Thyroid gland (tissue), 4 donors: ENCODE measurements around the gene MRGPRG. TPM values are rescaled to one million over a fixed set of nuclear protein-coding genes. Genes with fewer than 3 reads are reported as not detected.

Experiments
- DNase-seq, 2 donors: peaks; one replicate each; pipeline ENCODE4 v3.0.0-alpha.2; 2019
- H3K27ac ChIP-seq, 3 donors: fragments of 200-600 bp; sonication (generic); 1 replicate in 2 of 3; 2 replicates in 1 of 3; pipeline ENCODE4 v1.5.1; 2016 to 2019; ENCODE audit warnings: mild to moderate bottlenecking in 1 of 3, moderate library complexity in 1 of 3
- H3K27me3 ChIP-seq: fragments of 200-600 bp; sonication (generic); one replicate; pipeline ENCODE4 v1.5.1; 2019
- H3K36me3 ChIP-seq, 2 donors: fragments of 200-600 bp; sonication (generic); one replicate each; pipeline ENCODE4 v1.5.1; 2016 to 2019
- H3K4me1 ChIP-seq, 2 donors: fragments of 200-600 bp; sonication (generic); one replicate each; pipeline ENCODE4 v1.5.1; 2017 to 2019
- H3K4me3 ChIP-seq, 3 donors: fragments of 200-600 bp; sonication (generic); replicated peaks in 1 of 3; 1 replicate in 2 of 3; 2 replicates in 1 of 3; pipeline ENCODE4 v1.5.1; 2016; ENCODE audit warnings: mild to moderate bottlenecking in 1 of 3
- H3K9me3 ChIP-seq: fragments of 200-600 bp; sonication (generic); one replicate; pipeline ENCODE4 v1.5.1; 2017
- CTCF ChIP-seq, 6 experiments: fragments of 200-600 bp in 3 of 6; fragments of 450-650 bp in 3 of 6; sonication (generic) in 3 of 6; IDR thresholded peaks; one replicate each; pipeline ENCODE4 v1.5.1; 2016 to 2019; ENCODE audit warnings: antibody characterized with exemption in 6 of 6, mild to moderate bottlenecking in 2 of 6, inconsistent platforms in 1 of 6, moderate library complexity in 1 of 6
- POLR2A ChIP-seq, 2 donors: fragments of 450-650 bp; IDR thresholded peaks; one replicate each; pipeline ENCODE4 v1.6.1; 2017; ENCODE audit warnings: antibody characterized with exemption in 2 of 2, mild to moderate bottlenecking in 2 of 2, moderate library complexity in 1 of 2
- WGBS, 2 donors: methylation state at CpG; one replicate each; pipeline ENCODE4 v1.1.5; 2017; 5-methylcytosine and 5-hydroxymethylcytosine counted together
- intact Hi-C: fragments of 100-400 bp; cut with DNase I; formaldehyde crosslinking; loops from one replicate; pipeline ENCODE4 v1.15.1; 2023
- total RNA-seq, 4 donors: library from RNA; depleted of rRNA; stranded (reverse); fragments of >200 nt; gene quantifications; one replicate each; pipeline ENCODE4 v1.2.3, GENCODE V29; 2016

Gene MRGPRG
- total RNA-seq, 4 donors from 2014 or later, result not detected

- no peaks in the 10 kb centered on the region for H3K4me1 ChIP-seq
Observed at GRCh38 chr11:3177931-3178330, 40.7 kb downstream of the MRGPRG start.

GRCh38 chr11:3176487-3176886, 42.1 kb downstream of the MRGPRG start:
- Histone ChIP-seq H3K27ac (no peak overlapping the region), H3K9me3 (no peaks in the 10 kb centered on the region), H3K4me1 (no peaks in the 10 kb centered on the region), H3K36me3 (no peaks in the 10 kb centered on the region), H3K27me3 (no peaks in the 10 kb centered on the region), H3K4me3 (no peak overlapping the region)
- DNase-seq, result no peak
- intact Hi-C loops, result no loop called here
- TF ChIP-seq POLR2A (IDR thresholded peaks at IDR 0.05) (no peak), CTCF (IDR thresholded peaks at IDR 0.05) (no peak)

More at GRCh38 chr11:3177931-3178330, 40.7 kb downstream of the MRGPRG start:
- WGBS, 2 donors, result 76 to 77% methylated on average over 2 of the region's 2 CpGs
- H3K4me3 ChIP-seq, result no peak overlapping the region
- no peak for DNase-seq
- no peaks in the 10 kb centered on the region for H3K9me3 ChIP-seq
- no peak overlapping the region for H3K27ac ChIP-seq
- intact Hi-C loops, result no loop called here
- H3K36me3 ChIP-seq, result no peaks in the 10 kb centered on the region
- H3K27me3 ChIP-seq, result no peaks in the 10 kb centered on the region
- TF ChIP-seq POLR2A (IDR thresholded peaks at IDR 0.05), result no peak
- no peak for TF ChIP-seq CTCF (IDR thresholded peaks at IDR 0.05)

- Histone ChIP-seq H3K27me3 (no peaks in the 10 kb centered on the region), H3K36me3 (no peaks in the 10 kb centered on the region), H3K9me3 (no peaks in the 10 kb centered on the region), H3K4me3 (no peak overlapping the region), H3K27ac (no peak overlapping the region), H3K4me1 (no peaks in the 10 kb centered on the region)
- intact Hi-C loops, result no loop called here
- TF ChIP-seq POLR2A (IDR thresholded peaks at IDR 0.05) (no peak), CTCF (IDR thresholded peaks at IDR 0.05) (no peak)
- DNase-seq, result no peak
Observed at GRCh38 chr11:3175194-3175593, 43.4 kb downstream of the MRGPRG start.

- Histone ChIP-seq H3K9me3 (no peaks in the 10 kb centered on the region), H3K27me3 (no peaks in the 10 kb centered on the region), H3K4me1 (peaks cover 0 to 6% of the 10 kb centered on the region in 2 donors), H3K36me3 (no peaks in the 10 kb centered on the region), H3K27ac (no peak overlapping the region), H3K4me3 (no peak overlapping the region)
- DNase-seq, result no peak
- intact Hi-C loops, result no loop called here
- 89 to 96% methylated on average over 3 of the region's 3 CpGs for WGBS, 2 donors
- TF ChIP-seq POLR2A (IDR thresholded peaks at IDR 0.05) (no peak), CTCF (IDR thresholded peaks at IDR 0.05) (no peak)
Observed at GRCh38 chr11:3174387-3174786, 44.2 kb downstream of the MRGPRG start.

GRCh38 chr11:3173795-3174194, 44.8 kb downstream of the MRGPRG start:
- TF ChIP-seq POLR2A (IDR thresholded peaks at IDR 0.05) (no peak), CTCF (IDR thresholded peaks at IDR 0.05) (no peak)
- Histone ChIP-seq H3K4me3 (no peak overlapping the region), H3K4me1 (peaks cover 2 to 11% of the 10 kb centered on the region in 2 donors), H3K27ac (no peak overlapping the region), H3K36me3 (no peaks in the 10 kb centered on the region), H3K9me3 (no peaks in the 10 kb centered on the region), H3K27me3 (no peaks in the 10 kb centered on the region)
- no peak for DNase-seq
- 95 to 98% methylated on average over 2 of the region's 2 CpGs for WGBS, 2 donors
- intact Hi-C loops, result no loop called here
